Stimulated activated CD4-positive, alpha-beta T cell treated with anti-CD3 and anti-CD28 coated beads, Interleukin-1b, Interleukin-23, amount 100 ng/mL, for 48 hours (primary cell): ENCODE data around the gene THAP7.
A peak's percentile ranks its signal among the peaks of the same experiment; 100 is the strongest.
"Not testable (repeated sequence)": the region's sequence is repeated elsewhere in the genome, so short reads cannot be mapped to it uniquely, and the experiment has no call there.

Source experiments
- DNase-seq: peaks from one replicate; pipeline ENCODE4 v3.0.0-alpha.2; 2020

THAP7 gene, protein sequence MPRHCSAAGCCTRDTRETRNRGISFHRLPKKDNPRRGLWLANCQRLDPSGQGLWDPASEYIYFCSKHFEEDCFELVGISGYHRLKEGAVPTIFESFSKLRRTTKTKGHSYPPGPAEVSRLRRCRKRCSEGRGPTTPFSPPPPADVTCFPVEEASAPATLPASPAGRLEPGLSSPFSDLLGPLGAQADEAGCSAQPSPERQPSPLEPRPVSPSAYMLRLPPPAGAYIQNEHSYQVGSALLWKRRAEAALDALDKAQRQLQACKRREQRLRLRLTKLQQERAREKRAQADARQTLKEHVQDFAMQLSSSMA

DNA sequence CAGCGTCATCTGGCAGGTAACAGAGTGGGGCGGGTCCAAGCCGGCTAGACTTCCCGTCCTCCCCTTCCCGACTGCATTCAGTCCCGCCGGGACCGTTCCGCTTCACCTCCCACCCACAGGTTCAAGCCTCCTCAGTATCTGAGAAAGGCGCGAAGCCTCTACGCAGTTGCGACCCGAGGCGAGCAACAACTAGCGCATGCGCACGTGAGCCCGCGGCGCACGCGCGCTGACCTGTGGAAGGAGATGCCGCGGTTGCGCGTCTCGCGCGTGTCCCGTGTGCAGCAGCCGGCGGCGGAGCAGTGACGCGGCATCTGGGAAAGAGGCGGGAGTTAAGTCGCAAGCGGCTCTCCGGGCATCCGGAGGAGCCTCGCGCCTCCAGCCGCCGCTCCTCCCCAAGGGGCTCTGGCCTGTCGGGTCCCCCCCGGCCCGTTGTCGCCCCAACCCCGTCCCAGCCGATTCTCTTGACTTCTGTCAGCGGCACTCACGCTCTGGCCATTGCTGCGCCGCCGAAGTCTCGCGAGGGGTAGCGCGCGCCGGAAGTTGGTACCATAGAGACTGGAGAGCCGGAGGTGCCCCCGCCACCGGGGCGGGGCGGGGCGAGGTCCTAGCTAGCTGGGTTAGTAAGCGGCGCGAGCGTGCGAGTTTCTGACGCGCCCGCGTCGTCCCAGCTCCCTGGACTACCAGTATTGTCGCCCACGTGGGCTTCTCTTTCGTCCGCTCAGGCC, at the start of gene THAP7:
TSS of gene THAP7 (minus strand) at position 518 of the 725 bp plus-strand sequence. CDS start at position 311, 207 bp downstream.
- DNase-seq = peak; percentile 97

- no peak for DNase-seq
These were observed 49.4 kb upstream of the THAP7 start for GRCh38 chr22:21051145-21051830.

DNA sequence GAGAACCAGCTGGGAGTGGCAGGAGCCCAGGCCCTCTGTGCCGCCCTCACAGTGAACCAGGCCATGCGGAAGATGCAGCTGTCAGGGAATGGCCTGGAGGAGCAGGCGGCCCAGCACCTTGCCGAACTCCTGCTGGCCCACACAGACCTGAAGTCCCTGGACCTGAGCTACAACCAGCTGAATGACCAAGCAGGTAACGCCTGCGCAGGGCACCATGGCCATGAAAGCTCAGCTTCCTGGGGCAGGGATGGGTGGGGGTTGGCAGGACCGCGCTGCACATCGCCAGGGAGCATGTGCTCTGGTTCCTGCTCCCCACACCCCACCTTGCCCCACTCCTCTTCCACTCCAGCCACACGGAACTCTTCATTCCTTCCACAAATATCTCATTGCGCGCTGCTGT, 47.0 kb upstream of the THAP7 start:
- not testable (repeated sequence) for DNase-seq

GRCh38 chr22:21048448-21048847, 46.5 kb upstream of the THAP7 start:
- not testable (repeated sequence) for DNase-seq

GRCh38 chr22:21047730-21048129, 45.8 kb upstream of the THAP7 start:
- DNase-seq = no peak

- DNase-seq = no peak
These were observed 45.2 kb upstream of the THAP7 start for GRCh38 chr22:21047035-21047661.

DNA sequence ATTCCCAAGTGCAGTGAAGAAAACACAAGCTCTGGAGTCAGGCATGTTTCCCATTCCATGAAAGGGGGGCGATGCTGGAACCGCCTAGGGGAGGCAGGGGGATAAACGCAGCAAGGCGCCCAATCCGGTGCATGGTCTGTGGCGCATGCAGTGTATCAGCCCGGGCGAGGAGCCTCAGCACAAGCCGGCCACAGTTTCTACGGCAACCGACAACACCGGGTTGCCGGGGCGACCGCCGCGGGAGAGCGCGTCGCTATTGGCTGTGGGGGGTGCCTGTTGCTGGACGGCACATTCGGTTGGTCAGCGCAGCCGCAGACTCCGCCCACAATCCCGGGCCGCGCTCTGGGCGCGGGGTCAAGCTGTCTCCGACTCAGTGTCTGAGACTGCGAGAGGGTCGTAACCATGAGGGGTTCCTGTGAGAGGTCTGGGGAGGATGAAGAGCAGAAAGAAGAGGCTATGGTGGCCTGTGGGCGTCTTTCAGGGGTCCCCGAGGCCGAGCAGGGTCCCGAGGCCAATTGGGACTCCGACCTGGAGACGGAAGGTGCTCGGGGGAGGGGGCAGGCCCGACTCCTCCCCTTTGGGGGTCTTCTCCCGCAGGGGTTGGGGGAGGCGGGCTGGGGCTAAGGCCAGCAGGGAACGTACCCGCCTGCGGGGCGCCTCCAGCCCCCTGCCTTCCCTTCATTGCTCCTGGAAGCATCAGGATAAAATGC, 43.8 kb upstream of the THAP7 start, which contains the start of gene LRRC74B:
TSS of gene LRRC74B (plus strand) at position 362 of the 710 bp plus-strand sequence. CDS start at position 403, 41 bp downstream.
- peak; percentile 77 for DNase-seq

DNA sequence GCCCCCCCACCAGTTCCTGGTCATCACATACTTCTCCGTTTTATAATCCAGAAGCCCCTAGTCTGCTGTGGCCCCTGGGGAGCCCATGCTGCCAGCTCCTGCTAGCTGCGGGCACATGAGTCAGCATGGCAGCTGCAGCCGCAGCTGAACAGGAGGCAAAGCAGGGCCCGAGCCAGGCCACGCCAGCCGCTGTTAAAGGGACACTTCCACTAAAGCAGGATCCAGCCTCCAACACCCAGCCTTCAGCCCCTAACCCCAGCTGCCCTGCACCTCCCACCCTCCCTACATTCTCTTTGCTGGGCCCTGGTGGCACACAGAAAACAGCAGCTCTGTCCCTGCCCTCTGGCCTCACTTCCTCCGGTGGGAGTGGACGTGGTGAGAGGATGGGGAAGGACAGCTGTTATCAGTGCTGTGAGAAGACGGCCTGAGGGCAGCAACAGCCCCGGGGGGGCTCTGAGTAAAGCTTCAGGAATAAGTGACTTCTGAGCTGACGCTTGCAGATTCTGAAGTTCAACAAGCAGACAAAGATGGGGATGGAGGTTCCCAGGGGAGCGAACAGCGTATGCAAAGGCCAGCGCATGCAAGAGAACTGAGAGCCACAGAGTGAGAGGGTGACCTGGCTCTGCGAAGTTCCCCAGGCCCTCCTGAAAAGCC, 43.1 kb upstream of the THAP7 start:
- DNase-seq = no peak

DNA sequence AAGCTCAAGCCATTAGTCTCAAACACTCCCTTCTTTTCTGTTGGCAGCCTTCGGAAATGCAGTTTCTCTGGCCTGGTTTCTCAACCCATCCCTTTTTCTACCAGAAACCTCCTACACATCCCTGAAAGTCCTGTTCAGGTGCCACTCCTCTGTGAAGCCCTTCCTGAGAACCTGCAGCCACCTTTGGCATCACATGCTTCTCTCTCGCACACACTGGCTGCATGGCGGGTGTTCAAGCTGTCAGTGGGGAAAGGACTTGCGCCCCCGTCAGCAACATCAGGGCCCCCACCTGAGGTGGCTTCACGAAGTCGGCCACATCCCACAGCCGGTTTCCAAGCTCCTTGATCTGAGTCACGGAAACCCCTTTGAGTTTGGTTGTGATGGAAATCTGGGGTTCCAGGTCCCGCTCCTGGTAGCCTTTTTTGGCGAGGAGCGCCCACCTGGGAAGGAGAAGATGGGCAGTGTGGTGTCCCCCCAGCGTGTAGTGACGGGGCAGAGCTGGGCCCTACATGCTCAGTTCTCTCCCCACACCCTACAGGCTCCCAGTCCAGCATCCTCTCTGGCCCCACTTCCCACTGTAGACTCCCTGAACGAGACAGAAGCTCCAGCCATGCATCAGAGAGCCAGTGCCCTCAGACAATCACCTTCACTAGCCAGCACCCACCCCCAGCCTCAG, 42.1 kb upstream of the THAP7 start:
- DNase-seq = no peak

DNA sequence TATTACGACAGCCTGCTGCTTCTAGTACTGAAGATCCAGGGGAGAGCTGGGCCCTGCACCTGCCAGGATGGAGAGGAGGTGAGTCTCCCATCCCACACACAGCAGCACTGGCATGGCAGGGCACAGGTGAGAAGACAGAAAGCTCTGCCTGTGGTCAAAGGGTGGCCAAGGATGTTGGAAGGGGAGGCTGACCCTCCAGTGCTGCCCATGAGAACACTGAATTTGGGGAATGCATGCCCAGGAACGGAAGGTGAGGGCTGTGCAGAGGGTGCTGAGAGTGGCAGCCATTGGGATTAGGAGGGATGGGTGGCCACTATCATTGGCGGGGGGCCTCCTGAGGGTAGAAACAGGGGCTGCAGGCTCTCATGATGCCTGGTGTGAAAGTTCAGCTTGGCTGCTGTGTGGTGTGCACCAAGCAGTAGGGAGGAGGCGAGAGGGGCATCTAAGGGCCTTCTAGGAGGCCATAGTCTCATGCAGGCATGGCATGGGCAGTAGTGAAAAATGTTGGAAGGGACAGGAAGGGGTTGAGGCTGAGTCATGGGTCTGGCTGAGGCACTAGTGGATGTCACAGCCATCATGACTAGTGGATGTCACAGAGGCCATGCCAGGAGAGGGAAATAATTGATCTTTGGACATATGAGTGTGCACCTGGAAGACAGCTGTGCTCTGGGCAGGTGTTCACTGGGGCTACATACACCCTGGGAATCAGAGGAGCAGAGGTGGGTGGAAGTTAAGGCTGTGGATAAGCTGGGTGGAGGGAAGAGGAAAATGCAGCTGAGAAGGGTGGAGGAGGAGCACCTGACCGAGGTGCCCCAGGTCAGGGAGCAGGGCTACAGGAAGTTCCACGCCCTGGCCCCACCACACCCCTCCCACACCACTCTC, 41.3 kb upstream of the THAP7 start:
- DNase-seq = no peak

DNA sequence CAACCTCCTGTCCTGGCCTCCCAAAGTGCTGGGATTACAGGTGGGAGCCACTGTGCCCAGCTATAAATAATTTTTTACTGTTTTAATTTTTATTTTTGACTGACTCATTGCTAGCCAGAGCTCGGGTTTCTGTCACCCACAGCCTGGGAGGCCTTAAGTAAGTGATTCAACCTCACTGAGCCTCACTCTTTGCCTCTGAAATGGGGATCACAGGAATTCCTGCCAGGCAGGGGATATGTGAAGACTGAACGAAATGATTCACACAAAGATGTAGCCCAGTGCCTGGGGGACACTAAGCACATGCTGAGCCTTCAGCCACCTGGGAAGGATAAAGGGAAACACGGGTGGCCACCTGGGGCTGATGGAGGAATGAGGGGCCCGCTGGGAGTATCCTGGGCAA, 40.0 kb upstream of the THAP7 start:
- DNase-seq = no peak

- not testable (repeated sequence) for DNase-seq
These were observed 37.2 kb upstream of the THAP7 start for GRCh38 chr22:21039158-21039557.

GRCh38 chr22:21038405-21038804, 36.5 kb upstream of the THAP7 start:
- DNase-seq = no peak

GRCh38 chr22:21034989-21035388, 33.1 kb upstream of the THAP7 start:
- DNase-seq = no peak

- DNase-seq = no peak
These were observed 32.0 kb upstream of the THAP7 start for GRCh38 chr22:21033895-21034294.

- no peak for DNase-seq
These were observed 31.2 kb upstream of the THAP7 start for GRCh38 chr22:21032868-21033688.

DNA sequence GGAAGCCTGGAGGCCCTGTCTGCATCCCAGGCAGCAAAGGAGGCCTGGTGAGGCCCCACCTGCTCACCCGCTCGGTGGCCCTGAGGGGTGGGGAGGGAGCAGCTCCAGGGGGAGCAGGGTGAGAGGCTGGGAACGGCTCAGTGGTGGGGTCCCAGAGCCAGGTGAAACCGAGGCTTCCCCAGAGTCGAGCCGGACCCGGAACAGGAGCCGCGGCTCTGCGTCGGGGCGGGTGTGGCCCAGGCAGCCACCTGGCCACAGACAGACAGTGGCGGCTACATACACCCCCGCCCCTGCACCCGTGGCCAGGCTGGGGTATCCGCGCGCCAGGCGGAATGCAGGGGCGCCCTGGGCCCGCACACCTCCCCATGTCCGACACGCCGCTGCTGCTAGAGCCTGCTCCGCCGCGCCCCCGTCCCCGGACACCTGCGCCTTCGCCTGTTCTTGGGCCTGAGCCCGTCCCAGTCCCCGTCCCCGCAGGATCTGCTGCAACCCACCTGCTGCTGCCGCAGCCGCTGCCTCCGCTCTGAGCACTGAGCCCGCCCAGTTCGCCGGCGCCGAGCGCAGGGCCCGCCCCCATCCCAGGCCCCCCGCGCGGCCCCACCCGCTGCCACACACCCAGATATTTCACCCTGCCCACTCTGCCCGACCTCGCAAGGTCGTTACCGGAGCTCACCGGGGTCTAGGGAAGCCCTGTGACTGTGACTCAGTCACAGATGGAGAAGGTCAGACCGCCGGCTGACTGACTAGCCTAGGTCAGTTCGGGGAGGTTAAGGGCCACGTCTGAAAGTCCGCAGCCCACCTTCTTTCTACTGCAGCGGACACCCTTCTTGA, 30.3 kb upstream of the THAP7 start, which contains the start of gene SLC7A4:
TSS of gene SLC7A4 (minus strand) at position 525 of the 831 bp plus-strand sequence. CDS start 749 bp downstream, outside the sequence.
- DNase-seq = no peak

DNA sequence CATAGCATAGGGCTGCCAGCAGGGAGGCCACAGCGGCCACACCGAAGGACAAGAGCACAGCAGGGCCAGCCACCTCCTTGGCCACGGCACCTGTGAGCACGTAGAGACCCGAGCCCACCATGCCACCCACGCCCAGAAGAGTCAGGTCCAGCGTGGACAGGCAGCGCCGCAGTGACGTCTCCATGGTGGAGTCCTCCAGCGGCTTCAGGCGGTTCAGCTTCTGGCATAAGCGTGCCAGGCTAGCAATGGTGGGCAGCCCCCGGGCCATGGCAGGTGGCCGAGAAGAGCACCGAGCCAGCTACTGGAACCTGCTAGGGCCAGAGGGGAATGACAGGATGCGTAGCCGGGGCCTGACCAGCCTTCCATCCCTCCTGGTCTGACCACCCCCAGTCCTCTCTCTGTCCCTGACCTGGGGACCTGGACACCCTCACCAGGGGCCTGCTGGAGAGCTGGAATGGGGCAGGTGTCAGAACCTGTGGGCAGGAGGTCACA, 29.7 kb upstream of the THAP7 start:
- no peak for DNase-seq
